Spleen (tissue), 11 donors: ENCODE data around the gene TMEM209. TPM values are rescaled to one million over a fixed set of nuclear protein-coding genes. Genes with fewer than 3 reads are reported as not detected.

Experiments
- DNase-seq: peaks from one replicate; pipeline ENCODE4 v3.0.0-alpha.2; 2020
- H3K27ac ChIP-seq, 8 donors: fragments of 200-600 bp; sonication (generic) in 7 of 8; 1 replicate in 4 of 8; 2 replicates in 4 of 8; pipeline versions ENCODE4 v1.5.0 to v1.8.0; 2016 to 2021; ENCODE audit warnings: inconsistent platforms in 4 of 8, mild to moderate bottlenecking in 4 of 8, moderate library complexity in 1 of 8
- H3K27me3 ChIP-seq, 7 donors: fragments of 200-600 bp; sonication (generic) in 6 of 7; replicated peaks in 1 of 7; 1 replicate in 4 of 7; 2 replicates in 3 of 7; pipeline versions ENCODE4 v1.5.0 to v1.8.0; 2016 to 2021; ENCODE audit warnings: inconsistent platforms in 3 of 7, mild to moderate bottlenecking in 1 of 7
- H3K36me3 ChIP-seq, 6 donors: fragments of 200-600 bp; sonication (generic) in 5 of 6; 1 replicate in 4 of 6; 2 replicates in 2 of 6; pipeline versions ENCODE4 v1.5.0 to v1.8.0; 2016 to 2021; ENCODE audit warnings: inconsistent platforms in 2 of 6
- H3K4me1 ChIP-seq, 6 donors: fragments of 200-600 bp; sonication (generic) in 5 of 6; 1 replicate in 3 of 6; 2 replicates in 3 of 6; pipeline versions ENCODE4 v1.5.0 to v1.8.0; 2016 to 2021; ENCODE audit warnings: inconsistent platforms in 3 of 6
- H3K4me3 ChIP-seq, 8 donors: fragments of 200-600 bp; sonication (generic) in 7 of 8; 1 replicate in 4 of 8; 2 replicates in 4 of 8; pipeline versions ENCODE4 v1.5.0 to v1.8.0; 2016 to 2021; ENCODE audit warnings: inconsistent platforms in 4 of 8, mild to moderate bottlenecking in 4 of 8, moderate library complexity in 2 of 8
- H3K9me3 ChIP-seq, 8 donors: fragments of 200-600 bp; sonication (generic) in 7 of 8; 1 replicate in 4 of 8; 2 replicates in 4 of 8; pipeline versions ENCODE4 v1.5.0 to v1.8.0; 2016 to 2021; ENCODE audit warnings: inconsistent platforms in 4 of 8
- CTCF ChIP-seq, 11 experiments: fragments of 200-600 bp in 7 of 11; fragments of 450-650 bp in 4 of 11; sonication (generic) in 4 of 11; IDR thresholded peaks in 8 of 11; conservative IDR thresholded peaks in 3 of 11; 1 replicate in 7 of 11; 2 replicates in 4 of 11; pipeline versions ENCODE4 v1.4.0 to v1.8.0; 2016 to 2021; ENCODE audit warnings: antibody characterized with exemption in 11 of 11, inconsistent platforms in 4 of 11, mild to moderate bottlenecking in 1 of 11
- POLR2A ChIP-seq, 3 donors: fragments of 450-650 bp; IDR thresholded peaks; one replicate each; pipeline ENCODE4 v1.5.1; 2017; ENCODE audit warnings: antibody characterized with exemption in 3 of 3, mild to moderate bottlenecking in 1 of 3
- POLR2AphosphoS5 ChIP-seq, 3 donors: sonication (generic); formaldehyde crosslinking; IDR thresholded peaks; one replicate each; pipeline ENCODE4 v1.5.1; 2017; ENCODE audit warnings: antibody characterized with exemption in 3 of 3
- WGBS, 5 donors: extraction: QIAGEN DNeasy Blood & Tissue Kit in 3 of 5; methylation state at CpG; one replicate each; pipeline versions ENCODE4 v1.1.5 to v1.1.7; 2013 to 2018; 5-methylcytosine and 5-hydroxymethylcytosine counted together
- intact Hi-C: fragments of 100-400 bp; cut with DNase I; formaldehyde crosslinking; loops from one replicate; pipeline ENCODE4 v1.15.0; 2023; ENCODE audit warnings: low total_unique reads
- polyA plus RNA-seq, 3 donors: library from polyadenylated mRNA; stranded (reverse); fragments of 200-250 nt; gene quantifications; one replicate each; pipeline ENCODE4 v1.2.1, GENCODE V29; 2013
- total RNA-seq, 7 donors: library from RNA; depleted of rRNA in 3 of 7; stranded (reverse); fragments of >200 nt in 3 of 7; fragmentation: NEBNext Ultra II Directional in 4 of 7; extraction: Animal tissue kit (Norgen Biotek cat#: 25700) in 4 of 7; gene quantifications; one replicate each; pipeline versions ENCODE4 v1.1.0 to v1.2.1, GENCODE V29; 2016 to 2021
- donor health status: healthy with polysubstance abuse.
- donor health status: DM: no; HTN: no; CAD: no; lungs with moderate emphysema.
- donor health status: DM: no; HTN: no; CAD: no.
- donor health status: Bipolar disorder and iron deficiency.
- donor health status: healthy.
- donor health status: DM: no; HTN: no; CAD: no.
- donor health status: DM: yes; HTN: yes; CAD: no.

The TMEM209 gene
- total and polyA plus RNA-seq, 10 donors: 5.9 to 25.4 (median 17.4) TPM

DNA sequence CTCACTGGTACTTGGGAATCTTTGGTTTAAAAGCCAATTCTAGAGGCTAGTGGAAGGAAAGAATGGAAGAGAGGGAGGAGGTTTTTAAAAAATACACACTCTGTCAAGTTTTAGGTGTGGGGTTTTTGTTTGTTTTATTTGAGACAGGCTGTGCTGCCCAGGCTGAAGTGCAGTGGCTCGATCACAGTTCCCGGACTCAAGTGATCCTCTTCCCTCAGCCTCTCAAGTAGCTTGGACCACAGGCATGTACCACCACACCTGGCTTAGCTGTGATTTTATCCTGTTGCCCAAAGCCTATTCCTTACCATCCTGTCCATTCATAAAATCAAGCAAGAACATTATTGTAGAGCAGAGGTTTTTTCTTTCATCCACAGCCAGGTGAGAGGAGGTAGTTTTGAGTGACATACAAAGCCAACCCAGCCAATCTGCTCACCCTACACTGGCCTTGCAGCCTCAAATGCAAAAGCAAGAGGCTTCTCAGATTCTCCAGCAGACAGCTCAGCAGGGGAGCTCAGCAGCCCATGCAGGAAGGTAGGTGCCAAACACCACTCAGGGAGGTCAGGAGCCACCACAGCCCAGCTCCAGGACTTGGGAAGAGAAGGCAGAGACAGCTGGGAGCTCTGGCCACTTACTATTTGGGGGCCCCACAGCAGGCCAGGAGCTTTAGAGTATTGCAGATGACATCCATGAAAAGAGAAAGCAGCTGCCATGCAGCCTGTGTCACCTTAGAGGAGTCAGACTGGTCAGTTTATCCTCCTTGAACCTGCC lies 65.8 kb downstream of the TMEM209 start:
- Histone ChIP-seq H3K27ac (no peak overlapping the region), H3K9me3 (no peaks in the 10 kb centered on the region), H3K27me3 (no peaks in the 10 kb centered on the region), H3K4me1 (peaks cover 5 to 31% (median 19%) of the 10 kb centered on the region in 6 donors), H3K36me3 (peaks cover 0 to 61% (median 16%) of the 10 kb centered on the region in 6 donors), H3K4me3 (no peak overlapping the region)
- TF ChIP-seq POLR2A (IDR thresholded peaks at IDR 0.05) (no peak), POLR2AphosphoS5 (IDR thresholded peaks at IDR 0.05) (no peak), CTCF (IDR thresholded peaks at IDR 0.05 in 8 of 11, conservative IDR thresholded peaks at IDR 0.05 in 3 of 11) (no peak)
- WGBS, 5 donors: 94 to 100% (median 98%) methylated on average over 2 of the region's 2 CpGs
- intact Hi-C loops: no loop called here
- no peak for DNase-seq

GRCh38 chr7:130137207-130137606 lies 68.0 kb downstream of the TMEM209 start:
- 95 to 100% (median 96%) methylated on average over 4 of the region's 4 CpGs for WGBS, 5 donors
- Histone ChIP-seq H3K4me3 (no peak overlapping the region), H3K27ac (no peak overlapping the region), H3K27me3 (no peaks in the 10 kb centered on the region), H3K36me3 (peaks cover 0 to 83% (median 29%) of the 10 kb centered on the region in 6 donors), H3K9me3 (no peaks in the 10 kb centered on the region), H3K4me1 (peaks cover 4 to 22% (median 16%) of the 10 kb centered on the region in 6 donors)
- TF ChIP-seq POLR2AphosphoS5 (IDR thresholded peaks at IDR 0.05) (no peak), CTCF (IDR thresholded peaks at IDR 0.05 in 8 of 11, conservative IDR thresholded peaks at IDR 0.05 in 3 of 11) (no peak), POLR2A (IDR thresholded peaks at IDR 0.05) (no peak)
- intact Hi-C loops: no loop called here
- no peak for DNase-seq

- Histone ChIP-seq H3K36me3 (peaks cover 0 to 88% (median 31%) of the 10 kb centered on the region in 6 donors), H3K27ac (no peak overlapping the region), H3K9me3 (no peaks in the 10 kb centered on the region), H3K4me3 (no peak overlapping the region), H3K4me1 (peaks cover 0 to 17% (median 11%) of the 10 kb centered on the region in 6 donors), H3K27me3 (no peaks in the 10 kb centered on the region)
- DNase-seq: no peak
- TF ChIP-seq POLR2AphosphoS5 (IDR thresholded peaks at IDR 0.05) (no peak), CTCF (IDR thresholded peaks at IDR 0.05 in 8 of 11, conservative IDR thresholded peaks at IDR 0.05 in 3 of 11) (no peak), POLR2A (IDR thresholded peaks at IDR 0.05) (no peak)
- intact Hi-C loops: no loop called here
- WGBS, 5 donors: 90 to 100% (median 100%) methylated on average over 1 of the region's 1 CpG
Measured at GRCh38 chr7:130136579-130137167, 68.5 kb downstream of the TMEM209 start.
